NAMALWA (cell line): ENCODE measurements around the gene STEAP1B.

Experiments used
- DNase-seq: peaks from one replicate; pipeline ENCODE4 v3.0.0-alpha.2; 2015; ENCODE audit warnings: low spot score

The STEAP1B gene

GRCh38 chr7:22429386-22429785 lies 70.6 kb downstream of the STEAP1B start:
- no peak for DNase-seq

- no peak for DNase-seq
Measured at GRCh38 chr7:22427855-22428254, 72.1 kb downstream of the STEAP1B start.

- no peak for DNase-seq
Measured at GRCh38 chr7:22427104-22427503, 72.9 kb downstream of the STEAP1B start.

GRCh38 chr7:22426463-22427094 lies 73.4 kb downstream of the STEAP1B start:
- peak; percentile 48 for DNase-seq

- DNase-seq, result peak; percentile 66
Measured at GRCh38 chr7:22425361-22425760, 74.6 kb downstream of the STEAP1B start.

- no peak for DNase-seq
Measured at GRCh38 chr7:22422831-22423615, 77.0 kb downstream of the STEAP1B start.

GRCh38 chr7:22420973-22421635 lies 78.9 kb downstream of the STEAP1B start:
- DNase-seq, result no peak

GRCh38 chr7:22420008-22420407 lies 80.0 kb downstream of the STEAP1B start:
- no peak for DNase-seq

GRCh38 chr7:22419488-22419887 lies 80.5 kb downstream of the STEAP1B start:
- no peak for DNase-seq

GRCh38 chr7:22418251-22419046 lies 81.5 kb downstream of the STEAP1B start:
- DNase-seq, result no peak

GRCh38 chr7:22417841-22418240 lies 82.1 kb downstream of the STEAP1B start:
- no peak for DNase-seq

- DNase-seq, result no peak
Measured at GRCh38 chr7:22417349-22417748, 82.6 kb downstream of the STEAP1B start.

- DNase-seq, result no peak
Measured at GRCh38 chr7:22414424-22414823, 85.6 kb downstream of the STEAP1B start.

- no peak for DNase-seq
Measured at GRCh38 chr7:22413211-22413610, 86.8 kb downstream of the STEAP1B start.

GRCh38 chr7:22411977-22412693 lies 87.9 kb downstream of the STEAP1B start:
- DNase-seq, result no peak

- no peak for DNase-seq
Measured at GRCh38 chr7:22406715-22407114, 93.3 kb downstream of the STEAP1B start.

- DNase-seq, result no peak
Measured at GRCh38 chr7:22404421-22405023, 95.5 kb downstream of the STEAP1B start.

- no peak for DNase-seq
Measured at GRCh38 chr7:22403344-22403743, 96.6 kb downstream of the STEAP1B start.

- DNase-seq, result peak; percentile 48
Measured at GRCh38 chr7:22402250-22402649, 97.7 kb downstream of the STEAP1B start.

- DNase-seq, result no peak
Measured at GRCh38 chr7:22400936-22401553, 98.9 kb downstream of the STEAP1B start.
